MM.1S (cell line): Measurements from ENCODE around the gene SLC37A3.

Experiments
- EZH2 ChIP-seq: fragments of 300-600 bp; sonication (generic); optimal IDR thresholded peaks from 2 replicates; pipeline ENCODE3; 2017; ENCODE audit warnings: low read depth, mild to moderate bottlenecking, antibody characterized with exemption, low read length, mixed read lengths
- TF ChIP-seq, protein P1 (sequence below): fragments of 300-600 bp; sonication (generic); IDR thresholded peaks from 2 replicates; pipeline ENCODE4 v1.5.1; 2016; ENCODE audit warnings: antibody characterized with exemption, low read length, mixed read lengths

DNA sequence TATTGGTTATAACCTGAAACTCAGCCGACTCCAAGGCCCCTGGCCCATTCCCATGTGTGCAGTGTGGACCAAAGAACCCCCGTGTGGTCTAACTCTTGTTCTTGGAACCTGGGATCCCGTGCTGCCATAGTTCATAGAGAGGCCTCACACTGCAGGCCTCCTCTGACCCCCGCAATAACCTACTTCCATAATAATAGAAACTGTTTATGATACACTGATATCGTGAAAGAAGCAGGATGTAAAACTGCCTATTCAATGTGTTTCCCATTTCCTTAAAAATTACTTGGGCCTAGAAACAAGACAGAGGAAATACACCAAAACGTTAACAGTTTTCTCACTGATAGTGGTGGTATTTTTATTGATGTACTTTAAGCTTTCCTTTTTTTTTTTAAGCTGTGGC, 112.4 kb downstream of the SLC37A3 start:
- TF ChIP-seq, protein P1, sequence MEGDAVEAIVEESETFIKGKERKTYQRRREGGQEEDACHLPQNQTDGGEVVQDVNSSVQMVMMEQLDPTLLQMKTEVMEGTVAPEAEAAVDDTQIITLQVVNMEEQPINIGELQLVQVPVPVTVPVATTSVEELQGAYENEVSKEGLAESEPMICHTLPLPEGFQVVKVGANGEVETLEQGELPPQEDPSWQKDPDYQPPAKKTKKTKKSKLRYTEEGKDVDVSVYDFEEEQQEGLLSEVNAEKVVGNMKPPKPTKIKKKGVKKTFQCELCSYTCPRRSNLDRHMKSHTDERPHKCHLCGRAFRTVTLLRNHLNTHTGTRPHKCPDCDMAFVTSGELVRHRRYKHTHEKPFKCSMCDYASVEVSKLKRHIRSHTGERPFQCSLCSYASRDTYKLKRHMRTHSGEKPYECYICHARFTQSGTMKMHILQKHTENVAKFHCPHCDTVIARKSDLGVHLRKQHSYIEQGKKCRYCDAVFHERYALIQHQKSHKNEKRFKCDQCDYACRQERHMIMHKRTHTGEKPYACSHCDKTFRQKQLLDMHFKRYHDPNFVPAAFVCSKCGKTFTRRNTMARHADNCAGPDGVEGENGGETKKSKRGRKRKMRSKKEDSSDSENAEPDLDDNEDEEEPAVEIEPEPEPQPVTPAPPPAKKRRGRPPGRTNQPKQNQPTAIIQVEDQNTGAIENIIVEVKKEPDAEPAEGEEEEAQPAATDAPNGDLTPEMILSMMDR: no peak
- TF ChIP-seq EZH2: no peak
